ENCODE measurements around the gene EEFSEC. TPM values are rescaled to one million over a fixed set of nuclear protein-coding genes. Genes with fewer than 3 reads are reported as not detected.
A peak's percentile ranks its signal among the peaks of the same experiment; 100 is the strongest.

EEFSEC gene
- total and polyA plus RNA-seq, 8 donors, result 11.5 to 23.0 (median 19.9) TPM

GRCh38 chr3:128313071-128313725 is 159.9 kb downstream of the EEFSEC start:
- ATAC-seq (no peak), DNase-seq (no peak)
- Histone ChIP-seq H3K4me3 (no peak overlapping the region), H3K4me1 (no peaks in the 10 kb centered on the region), H3K27ac (no peak overlapping the region), H3K27me3 (no peaks in the 10 kb centered on the region), H3K36me3 (peaks cover 0 to under 1% of the 10 kb centered on the region in 2 donors), H3K9me3 (no peaks in the 10 kb centered on the region)
- intact Hi-C loops (cut with DNase I), result no loop called here
- TF ChIP-seq CTCF (IDR thresholded peaks at IDR 0.05), result no peak

- Histone ChIP-seq H3K4me3 (no peak overlapping the region), H3K36me3 (peaks cover 0 to 6% of the 10 kb centered on the region in 2 donors), H3K27me3 (no peaks in the 10 kb centered on the region), H3K4me1 (no peaks in the 10 kb centered on the region), H3K9me3 (no peaks in the 10 kb centered on the region), H3K27ac (no peak overlapping the region)
- no peak for TF ChIP-seq CTCF (IDR thresholded peaks at IDR 0.05)
- no peak for ATAC-seq
- DNase-seq, result no peak
- intact Hi-C loops (cut with DNase I), result no loop called here
These were observed 160.7 kb downstream of the EEFSEC start for GRCh38 chr3:128313935-128314334.

GRCh38 chr3:128315313-128315712 is 162.0 kb downstream of the EEFSEC start:
- no peak for TF ChIP-seq CTCF (IDR thresholded peaks at IDR 0.05)
- Histone ChIP-seq H3K36me3 (peaks cover 0 to 18% of the 10 kb centered on the region in 2 donors), H3K27ac (no peak overlapping the region), H3K9me3 (no peaks in the 10 kb centered on the region), H3K4me3 (no peak overlapping the region), H3K4me1 (no peaks in the 10 kb centered on the region), H3K27me3 (no peaks in the 10 kb centered on the region)
- intact Hi-C loops (cut with DNase I), result no loop called here
- ATAC-seq (no peak), DNase-seq (no peak)

GRCh38 chr3:128316481-128316891 is 163.2 kb downstream of the EEFSEC start:
- peak; percentile 16 for ATAC-seq
- no peak for TF ChIP-seq CTCF (IDR thresholded peaks at IDR 0.05)
- no peak for DNase-seq
- no peaks in the 10 kb centered on the region for H3K4me1 ChIP-seq
- intact Hi-C loops (cut with DNase I), result no loop called here
- H3K27me3 ChIP-seq, result no peaks in the 10 kb centered on the region
- no peaks in the 10 kb centered on the region for H3K9me3 ChIP-seq
- H3K4me3 ChIP-seq, result no peak overlapping the region
- H3K36me3 ChIP-seq, result peaks cover 0 to 18% of the 10 kb centered on the region in 2 donors
- H3K27ac ChIP-seq, result no peak overlapping the region

- Histone ChIP-seq H3K27ac (no peak overlapping the region), H3K27me3 (no peaks in the 10 kb centered on the region), H3K4me1 (no peaks in the 10 kb centered on the region), H3K9me3 (no peaks in the 10 kb centered on the region), H3K36me3 (peaks cover 0 to 18% of the 10 kb centered on the region in 2 donors), H3K4me3 (no peak overlapping the region)
- no peak for DNase-seq
- intact Hi-C loops (cut with DNase I), result no loop called here
- no peak for TF ChIP-seq CTCF (IDR thresholded peaks at IDR 0.05)
- ATAC-seq, result no peak
These were observed 163.9 kb downstream of the EEFSEC start for GRCh38 chr3:128317101-128317697.
